Myocyte (in vitro differentiated cells): Measurements from ENCODE around the gene HIPK3. TPM values are rescaled to one million over a fixed set of nuclear protein-coding genes. Genes with fewer than 3 reads are reported as not detected.

Source experiments
- DNase-seq: peaks from one replicate; pipeline ENCODE4 v3.0.0-alpha.2; 2012; ENCODE audit warnings: low read depth
- total RNA-seq: library from RNA; depleted of rRNA; stranded (reverse); fragments of >200 nt; gene quantifications from 2 replicates; pipeline ENCODE4 v1.2.3, GENCODE V29; 2014

The HIPK3 gene
- total RNA-seq, 1 donor from 2014 or later = 185 TPM

GRCh38 chr11:33389635-33390034, 132.5 kb downstream of the HIPK3 start:
- no peak for DNase-seq

- DNase-seq = no peak
Observed at GRCh38 chr11:33390944-33391892, 134.0 kb downstream of the HIPK3 start.

DNA sequence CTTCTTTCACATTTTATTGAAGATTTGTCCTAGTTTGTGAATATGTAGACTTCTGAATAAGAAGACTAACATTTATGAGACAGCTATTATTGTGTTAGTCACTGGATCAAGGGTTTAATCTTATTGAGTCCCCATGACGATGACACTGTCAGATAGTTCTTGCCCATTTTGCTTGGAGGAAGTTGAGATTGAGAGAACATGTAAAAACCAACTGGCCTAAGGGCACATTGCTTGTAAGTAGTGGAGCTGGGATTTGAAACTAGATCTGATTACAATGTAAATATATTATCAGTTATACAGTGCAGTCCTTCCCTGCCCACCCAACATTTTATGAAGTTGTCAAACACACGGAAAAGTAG, 134.7 kb downstream of the HIPK3 start:
- no peak for DNase-seq

GRCh38 chr11:33394431-33395109, 137.4 kb downstream of the HIPK3 start:
- no peak for DNase-seq

GRCh38 chr11:33396361-33396760, 139.2 kb downstream of the HIPK3 start:
- no peak for DNase-seq

GRCh38 chr11:33399421-33399820, 142.2 kb downstream of the HIPK3 start:
- no peak for DNase-seq

DNA sequence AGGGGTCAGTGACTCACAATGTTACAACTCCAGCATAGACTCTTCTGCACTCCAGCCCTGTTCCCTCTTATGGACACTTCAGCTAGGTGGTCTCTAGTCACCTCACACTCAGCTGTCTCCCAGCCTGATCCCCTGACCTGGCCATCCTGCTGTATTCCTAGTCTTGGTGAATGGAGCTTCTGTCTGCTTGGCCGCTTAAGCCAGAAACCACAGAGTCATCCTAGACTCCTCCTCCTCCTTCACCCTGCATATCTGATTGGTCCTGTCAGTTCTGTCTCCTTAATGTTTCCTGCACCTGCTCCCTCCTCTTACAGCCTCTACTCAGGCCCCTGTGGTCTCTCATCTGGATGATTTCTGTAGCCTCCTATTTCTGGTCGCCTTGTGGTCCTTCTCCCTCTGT, 144.9 kb downstream of the HIPK3 start:
- peak; percentile 60 for DNase-seq

DNA sequence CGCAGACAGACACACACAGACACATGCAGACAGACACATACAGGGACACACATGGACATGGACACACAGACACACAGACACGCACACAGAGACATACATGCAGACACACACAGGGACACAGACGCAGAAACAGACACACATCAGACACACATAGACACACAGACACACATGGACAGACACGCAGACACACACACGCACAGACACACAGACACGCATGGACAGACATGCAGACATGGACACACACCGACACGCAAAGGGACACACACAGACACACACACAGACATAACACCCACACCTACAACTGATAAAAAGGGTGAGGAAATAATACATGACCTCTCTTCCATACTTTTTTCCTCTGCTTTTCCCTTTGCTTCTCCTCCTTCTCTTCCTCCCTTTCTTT, 146.2 kb downstream of the HIPK3 start:
- no peak for DNase-seq

DNA sequence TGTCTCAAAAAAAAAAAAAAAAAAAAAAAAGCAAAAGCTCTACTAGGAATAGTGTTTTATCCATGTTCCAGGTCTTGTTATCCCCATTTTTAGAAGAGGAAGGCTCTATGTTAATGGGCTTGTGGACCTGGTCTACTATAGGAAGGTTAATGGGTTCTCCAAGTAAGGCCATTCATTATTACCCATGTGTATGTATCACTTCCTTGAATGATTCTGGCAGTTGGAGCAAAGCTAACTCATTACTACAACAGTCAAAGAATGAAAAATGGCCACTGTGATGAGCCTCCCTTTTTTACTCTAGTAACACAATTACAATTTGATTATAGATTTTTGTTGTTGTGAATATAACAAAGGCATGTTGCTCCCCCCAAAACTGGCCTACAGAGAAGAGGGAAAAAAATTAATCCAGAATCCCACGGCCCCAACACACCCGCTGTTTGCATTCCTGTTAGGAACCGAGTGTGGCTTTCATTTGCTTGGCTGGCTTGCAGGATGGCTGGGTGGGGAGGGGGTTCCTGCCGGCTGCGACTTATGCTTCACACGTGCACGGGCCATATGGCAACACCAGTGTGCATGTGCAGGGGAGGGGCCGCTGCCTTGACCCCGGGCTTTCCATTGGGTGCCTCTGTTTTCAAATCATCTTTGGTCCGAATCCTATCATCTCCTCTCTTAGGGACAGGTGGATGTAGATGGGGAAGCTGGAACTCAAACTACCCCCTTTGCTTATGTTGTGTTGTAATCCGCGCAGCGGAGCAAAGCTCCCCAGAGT, 148.8 kb downstream of the HIPK3 start:
- no peak for DNase-seq

Other genes starting within 250 kb of the HIPK3 start
- gene DEPDC7, start 241.5 kb upstream of the HIPK3 start, total RNA-seq = 20.6 and 21.1 TPM in 2 replicates
- 20.3 and 40.2 TPM in 2 replicates for gene TCP11L1, start 217.8 kb upstream of the HIPK3 start, total RNA-seq
- gene CSTF3, start 95.9 kb upstream of the HIPK3 start, total RNA-seq = 24.4 and 28.5 TPM in 2 replicates
- gene KIAA1549L, start 118.7 kb downstream of the HIPK3 start, total RNA-seq = 1.1 and 1.4 TPM in 2 replicates